Renal cortical epithelial cell (primary cell): ENCODE data around the gene BHLHE40. TPM values are rescaled to one million over a fixed set of nuclear protein-coding genes. Genes with fewer than 3 reads are reported as not detected.

Experiments used
- DNase-seq: peaks from one replicate; pipeline ENCODE4 v3.0.0-alpha.2; 2011; ENCODE audit warnings: low read depth
- total RNA-seq: library from RNA; depleted of rRNA; stranded (reverse); fragments of >200 nt; gene quantifications from 2 replicates; pipeline ENCODE4 v1.2.3, GENCODE V29; 2014

Gene BHLHE40
- total RNA-seq, 1 donor from 2014 or later, result 75.4 TPM

GRCh38 chr3:5019411-5020241, 40.4 kb downstream of the BHLHE40 start:
- DNase-seq, result no peak

- no peak for DNase-seq
Observed at GRCh38 chr3:5020242-5020722, 41.0 kb downstream of the BHLHE40 start.

GRCh38 chr3:5021116-5022092, 42.2 kb downstream of the BHLHE40 start:
- peak; percentile 93 for DNase-seq

- DNase-seq, result peak; percentile 56
Observed at GRCh38 chr3:5022187-5022965, 43.1 kb downstream of the BHLHE40 start.

- DNase-seq, result peak; percentile 99
Observed at GRCh38 chr3:5022966-5023776, 43.9 kb downstream of the BHLHE40 start.

GRCh38 chr3:5023777-5024346, 44.6 kb downstream of the BHLHE40 start:
- peak; percentile 42 for DNase-seq

- DNase-seq, result no peak
Observed at GRCh38 chr3:5026046-5026362, 46.8 kb downstream of the BHLHE40 start.

- DNase-seq, result no peak
Observed at GRCh38 chr3:5029715-5030114, 50.5 kb downstream of the BHLHE40 start.

- DNase-seq, result no peak
Observed at GRCh38 chr3:5030152-5030551, 50.9 kb downstream of the BHLHE40 start.

GRCh38 chr3:5032844-5033243, 53.6 kb downstream of the BHLHE40 start:
- DNase-seq, result no peak

Other genes starting within 250 kb of the BHLHE40 start
- gene ARL8B, start 142.9 kb downstream of the BHLHE40 start, total RNA-seq, result 66.0 and 88.5 TPM in 2 replicates
- gene EDEM1, start 208.3 kb downstream of the BHLHE40 start, total RNA-seq, result 27.4 and 35.0 TPM in 2 replicates